GM10266 (cell line): Measurements from ENCODE around the gene PHF20.

ENCODE experiments used
- DNase-seq: peaks from one replicate; pipeline ENCODE4 v3.0.0; 2012; ENCODE audit errors: extremely low spot score
- CTCF ChIP-seq: IDR thresholded peaks from 2 replicates; pipeline ENCODE4 v1.5.1; 2012; ENCODE audit warnings: mild to moderate bottlenecking, low read depth; ENCODE audit not compliant: control insufficient read depth, insufficient read depth; ENCODE audit errors: missing control alignments

The PHF20 gene

GRCh38 chr20:35767683-35768481 lies 3.9 kb upstream of the PHF20 start:
- TF ChIP-seq CTCF: no peak
- peak; percentile 79 for DNase-seq

- no peak for TF ChIP-seq CTCF
- DNase-seq: peak; percentile 47
Observed at GRCh38 chr20:35768731-35769664, 2.8 kb upstream of the PHF20 start.

GRCh38 chr20:35771367-35771688 lies 487 bp upstream of the PHF20 start:
- DNase-seq: no peak
- no peak for TF ChIP-seq CTCF

GRCh38 chr20:35772563-35773058 lies 796 bp downstream of the PHF20 start:
- TF ChIP-seq CTCF: no peak
- no peak for DNase-seq

- no peak for TF ChIP-seq CTCF
- DNase-seq: peak; percentile 38
Observed at GRCh38 chr20:35773154-35773751, 1.4 kb downstream of the PHF20 start.

- no peak for TF ChIP-seq CTCF
- no peak for DNase-seq
Observed at GRCh38 chr20:35774391-35774790, 2.6 kb downstream of the PHF20 start.
